MM.1S (cell line): Measurements from ENCODE around the gene ZNF503.

ENCODE experiments used
- DNase-seq: peaks from one replicate; pipeline ENCODE4 v3.0.0-alpha.2; 2015
- H2AFZ ChIP-seq: fragments of 300-600 bp; sonication (generic); 2 replicates; pipeline ENCODE4 v1.6.0; 2016; ENCODE audit warnings: antibody characterized with exemption, low read length
- H3F3A ChIP-seq: fragments of 300-600 bp; sonication (generic); 2 replicates; pipeline ENCODE4 v1.6.1; 2016; ENCODE audit warnings: mild to moderate bottlenecking, antibody characterized with exemption, low read length, moderate library complexity, mixed read lengths; ENCODE audit not compliant: insufficient read depth
- H3K27ac ChIP-seq: fragments of 300-600 bp; sonication (generic); 2 replicates; pipeline ENCODE4 v1.5.1; 2016; ENCODE audit warnings: mild to moderate bottlenecking, low read length
- H3K27me3 ChIP-seq: fragments of 300-600 bp; sonication (generic); replicated peaks from 2 replicates; pipeline ENCODE4 v1.6.0; 2016; ENCODE audit warnings: low read length; ENCODE audit not compliant: insufficient read depth
- H3K36me3 ChIP-seq: fragments of 300-600 bp; sonication (generic); replicated peaks from 2 replicates; pipeline ENCODE4 v1.6.1; 2016; ENCODE audit warnings: mild to moderate bottlenecking, low read length, mixed read lengths; ENCODE audit not compliant: insufficient read depth
- H3K4me1 ChIP-seq: fragments of 300-600 bp; sonication (generic); 2 replicates; pipeline ENCODE4 v1.6.1; 2016; ENCODE audit warnings: low read length, mixed read lengths
- H3K4me2 ChIP-seq: fragments of 300-600 bp; sonication (generic); 2 replicates; pipeline ENCODE4 v1.6.0; 2016; ENCODE audit warnings: low read depth, low read length
- H3K4me3 ChIP-seq: fragments of 300-600 bp; sonication (generic); 2 replicates; pipeline ENCODE4 v1.5.1; 2016; ENCODE audit warnings: low read length, mixed read lengths
- H3K79me2 ChIP-seq: fragments of 300-600 bp; sonication (generic); 2 replicates; pipeline ENCODE4 v1.6.1; 2016; ENCODE audit warnings: mixed run types, low read length, mixed read lengths
- H3K9ac ChIP-seq: fragments of 300-600 bp; sonication (generic); 2 replicates; pipeline ENCODE4 v1.6.1; 2016; ENCODE audit warnings: low read length, mixed read lengths
- H3K9me2 ChIP-seq: fragments of 300-600 bp; sonication (generic); replicated peaks from 2 replicates; pipeline ENCODE4 v1.6.1; 2016; ENCODE audit warnings: mild to moderate bottlenecking, low read length, mixed read lengths; ENCODE audit not compliant: insufficient read depth
- H3K9me3 ChIP-seq: fragments of 300-600 bp; sonication (generic); replicated peaks from 2 replicates; pipeline ENCODE4 v1.6.1; 2016; ENCODE audit warnings: mild to moderate bottlenecking, low read length, mixed read lengths; ENCODE audit not compliant: insufficient read depth
- H4K20me1 ChIP-seq: fragments of 300-600 bp; sonication (generic); 2 replicates; pipeline ENCODE4 v1.6.1; 2016; ENCODE audit warnings: mild to moderate bottlenecking, low read length, moderate library complexity, mixed read lengths; ENCODE audit not compliant: insufficient read depth
- EZH2 ChIP-seq: fragments of 300-600 bp; sonication (generic); optimal IDR thresholded peaks from 2 replicates; pipeline ENCODE3; 2017; ENCODE audit warnings: low read depth, mild to moderate bottlenecking, antibody characterized with exemption, low read length, mixed read lengths
- EZH2phosphoT487 ChIP-seq: fragments of 300-600 bp; sonication (generic); IDR thresholded peaks from 2 replicates; pipeline ENCODE4 v1.6.1; 2018; ENCODE audit warnings: antibody characterized with exemption, low read length
- TF ChIP-seq, protein P1 (sequence below): fragments of 300-600 bp; sonication (generic); IDR thresholded peaks from 2 replicates; pipeline ENCODE4 v1.5.1; 2016; ENCODE audit warnings: antibody characterized with exemption, low read length, mixed read lengths

Gene ZNF503

DNA sequence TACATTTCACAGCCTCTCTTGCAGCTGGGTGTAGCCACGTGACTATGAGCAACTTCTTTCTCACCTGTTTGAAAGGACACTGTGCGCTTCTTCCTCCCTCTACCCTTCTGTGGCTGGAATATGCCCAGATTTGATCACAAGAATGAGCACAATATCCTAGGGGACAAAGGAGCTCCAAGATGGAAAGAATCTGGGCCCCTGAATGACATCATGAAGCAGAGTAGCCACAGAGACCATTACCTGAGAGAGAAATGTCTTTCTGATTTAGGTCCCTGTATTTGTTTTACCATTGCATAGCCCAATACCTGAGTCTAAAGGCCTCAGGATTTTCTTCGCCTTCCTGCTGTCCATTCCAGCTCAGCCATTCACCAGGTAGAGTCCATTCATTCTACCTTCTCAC, 15.4 kb downstream of the ZNF503 start:
- no peak overlapping the region for H3K27ac ChIP-seq
- H4K20me1 ChIP-seq = no peaks in the 10 kb centered on the region
- H3K27me3 ChIP-seq = no peaks in the 10 kb centered on the region
- H3F3A ChIP-seq = no peaks in the 10 kb centered on the region
- H3K4me1 ChIP-seq = no peaks in the 10 kb centered on the region
- no peaks in the 10 kb centered on the region for H3K9me3 ChIP-seq
- H2AFZ ChIP-seq = no peak overlapping the region
- H3K79me2 ChIP-seq = no peaks in the 10 kb centered on the region
- H3K4me3 ChIP-seq = no peak overlapping the region
- no peak for TF ChIP-seq EZH2phosphoT487
- TF ChIP-seq EZH2 = no peak
- TF ChIP-seq, protein P1, sequence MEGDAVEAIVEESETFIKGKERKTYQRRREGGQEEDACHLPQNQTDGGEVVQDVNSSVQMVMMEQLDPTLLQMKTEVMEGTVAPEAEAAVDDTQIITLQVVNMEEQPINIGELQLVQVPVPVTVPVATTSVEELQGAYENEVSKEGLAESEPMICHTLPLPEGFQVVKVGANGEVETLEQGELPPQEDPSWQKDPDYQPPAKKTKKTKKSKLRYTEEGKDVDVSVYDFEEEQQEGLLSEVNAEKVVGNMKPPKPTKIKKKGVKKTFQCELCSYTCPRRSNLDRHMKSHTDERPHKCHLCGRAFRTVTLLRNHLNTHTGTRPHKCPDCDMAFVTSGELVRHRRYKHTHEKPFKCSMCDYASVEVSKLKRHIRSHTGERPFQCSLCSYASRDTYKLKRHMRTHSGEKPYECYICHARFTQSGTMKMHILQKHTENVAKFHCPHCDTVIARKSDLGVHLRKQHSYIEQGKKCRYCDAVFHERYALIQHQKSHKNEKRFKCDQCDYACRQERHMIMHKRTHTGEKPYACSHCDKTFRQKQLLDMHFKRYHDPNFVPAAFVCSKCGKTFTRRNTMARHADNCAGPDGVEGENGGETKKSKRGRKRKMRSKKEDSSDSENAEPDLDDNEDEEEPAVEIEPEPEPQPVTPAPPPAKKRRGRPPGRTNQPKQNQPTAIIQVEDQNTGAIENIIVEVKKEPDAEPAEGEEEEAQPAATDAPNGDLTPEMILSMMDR = no peak
- H3K9ac ChIP-seq = no peak overlapping the region
- no peaks in the 10 kb centered on the region for H3K36me3 ChIP-seq
- DNase-seq = no peak
- H3K9me2 ChIP-seq = no peaks in the 10 kb centered on the region
- no peak overlapping the region for H3K4me2 ChIP-seq

DNA sequence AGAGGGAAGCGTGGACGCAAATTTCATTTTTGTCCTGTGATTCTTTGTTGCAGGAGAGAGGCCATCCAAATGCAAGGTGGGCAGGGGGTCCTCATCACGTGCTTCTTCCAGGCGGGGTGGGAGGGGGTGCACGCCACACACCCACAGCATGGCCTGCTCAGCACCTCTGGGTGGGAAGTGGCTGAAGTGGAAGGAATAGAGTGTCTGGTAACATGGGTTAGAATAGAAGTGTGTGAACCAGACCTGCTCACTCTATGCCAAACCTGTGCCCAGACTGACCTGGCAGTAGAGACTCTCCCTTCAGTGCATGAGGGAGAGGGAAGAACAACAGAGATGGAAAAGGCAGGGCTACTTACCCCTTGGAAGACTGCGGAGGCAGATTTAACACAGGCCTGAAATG, 21.7 kb downstream of the ZNF503 start:
- H3K9me3 ChIP-seq = no peaks in the 10 kb centered on the region
- H3K36me3 ChIP-seq = no peaks in the 10 kb centered on the region
- no peaks in the 10 kb centered on the region for H3K27me3 ChIP-seq
- no peak overlapping the region for H3K9ac ChIP-seq
- H3K4me1 ChIP-seq = no peaks in the 10 kb centered on the region
- H4K20me1 ChIP-seq = no peaks in the 10 kb centered on the region
- no peaks in the 10 kb centered on the region for H3F3A ChIP-seq
- DNase-seq = no peak
- no peak overlapping the region for H3K4me3 ChIP-seq
- no peak for TF ChIP-seq EZH2
- no peak for TF ChIP-seq EZH2phosphoT487
- H3K27ac ChIP-seq = no peak overlapping the region
- no peaks in the 10 kb centered on the region for H3K9me2 ChIP-seq
- H3K4me2 ChIP-seq = no peak overlapping the region
- no peaks in the 10 kb centered on the region for H3K79me2 ChIP-seq
- H2AFZ ChIP-seq = no peak overlapping the region

DNA sequence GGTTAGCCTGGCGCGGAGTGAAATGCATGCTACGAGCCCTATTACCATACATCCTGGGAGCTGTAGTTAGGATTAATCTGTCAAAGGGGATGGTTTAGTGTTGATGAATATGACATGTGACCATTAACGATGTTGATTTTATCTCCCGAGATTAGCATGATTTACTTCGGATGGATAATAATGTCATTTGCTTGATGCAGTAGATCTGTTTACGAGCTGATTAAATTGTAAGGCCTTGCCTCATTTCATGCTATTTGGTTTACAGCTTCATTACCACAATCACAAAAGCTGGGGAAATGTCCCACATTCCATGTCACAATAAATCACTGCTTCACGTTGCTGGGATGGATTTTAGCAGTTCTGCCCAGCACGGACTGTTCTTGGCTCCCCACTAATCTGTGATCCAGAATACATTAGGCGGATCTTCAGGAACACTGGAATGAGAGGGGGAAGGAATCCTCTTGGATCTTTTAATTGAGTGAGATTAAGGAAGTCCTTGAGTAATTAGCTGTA, 22.3 kb downstream of the ZNF503 start:
- no peaks in the 10 kb centered on the region for H3K4me1 ChIP-seq
- H3K9ac ChIP-seq = no peak overlapping the region
- no peaks in the 10 kb centered on the region for H3K36me3 ChIP-seq
- H3K27me3 ChIP-seq = no peaks in the 10 kb centered on the region
- H4K20me1 ChIP-seq = no peaks in the 10 kb centered on the region
- no peaks in the 10 kb centered on the region for H3K9me2 ChIP-seq
- no peak overlapping the region for H3K4me3 ChIP-seq
- H3F3A ChIP-seq = no peaks in the 10 kb centered on the region
- no peaks in the 10 kb centered on the region for H3K79me2 ChIP-seq
- no peak overlapping the region for H3K27ac ChIP-seq
- TF ChIP-seq EZH2 (no peak), EZH2phosphoT487 (no peak)
- TF ChIP-seq, protein P1 = no peak
- H3K9me3 ChIP-seq = no peaks in the 10 kb centered on the region
- DNase-seq = no peak
- no peak overlapping the region for H3K4me2 ChIP-seq
- H2AFZ ChIP-seq = no peak overlapping the region

DNA sequence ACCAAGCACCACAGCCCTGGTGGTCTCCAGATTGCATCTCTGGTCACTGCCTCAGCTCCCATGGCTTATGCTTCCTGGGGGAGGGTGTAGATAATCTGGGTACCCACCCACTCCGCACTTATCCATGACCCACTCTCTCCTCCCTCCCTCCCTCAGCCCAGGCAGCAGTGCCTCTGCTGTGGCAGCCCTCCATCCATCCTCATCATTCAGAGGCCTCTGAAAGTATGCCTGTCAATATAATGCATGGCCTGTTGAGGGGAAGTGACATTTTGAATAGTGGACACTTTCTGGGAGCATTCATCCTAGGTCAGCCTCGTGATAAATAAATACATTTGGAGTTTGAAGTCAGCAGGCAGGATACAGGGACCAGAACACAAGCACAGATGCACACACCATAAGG, 23.2 kb downstream of the ZNF503 start:
- no peaks in the 10 kb centered on the region for H3K27me3 ChIP-seq
- H2AFZ ChIP-seq = no peak overlapping the region
- no peak for DNase-seq
- H3K9me2 ChIP-seq = no peaks in the 10 kb centered on the region
- H3K4me2 ChIP-seq = no peak overlapping the region
- no peaks in the 10 kb centered on the region for H3K79me2 ChIP-seq
- no peaks in the 10 kb centered on the region for H3K9me3 ChIP-seq
- TF ChIP-seq EZH2phosphoT487 (no peak), EZH2 (no peak)
- TF ChIP-seq, protein P1 = no peak
- no peak overlapping the region for H3K9ac ChIP-seq
- no peaks in the 10 kb centered on the region for H3K36me3 ChIP-seq
- H3K4me1 ChIP-seq = no peaks in the 10 kb centered on the region
- H3K4me3 ChIP-seq = no peak overlapping the region
- H3K27ac ChIP-seq = no peak overlapping the region
- no peaks in the 10 kb centered on the region for H3F3A ChIP-seq
- no peaks in the 10 kb centered on the region for H4K20me1 ChIP-seq
